Measurements from ENCODE around the gene GPALPP1. TPM values are rescaled to one million over a fixed set of nuclear protein-coding genes. Genes with fewer than 3 reads are reported as not detected.
"Not testable (repeated sequence)": the region's sequence is repeated elsewhere in the genome, so short reads cannot be mapped to it uniquely, and the experiment has no call there.

GPALPP1 gene
- total RNA-seq, 1 experiment from 2014 or later = 37.0 TPM

GRCh38 chr13:44989941-44990340 is 603 bp downstream of the GPALPP1 start:
- DNase-seq (ENCODE audit: low spot score) = no peak
- in situ Hi-C loops (cut with HindIII; ENCODE audit: low sequenced_read_pairs) = no loop called here

GRCh38 chr13:45003417-45003816 is 14.1 kb downstream of the GPALPP1 start:
- in situ Hi-C loops (cut with HindIII; ENCODE audit: low sequenced_read_pairs) = no loop called here
- no peak for DNase-seq (ENCODE audit: low spot score)

GRCh38 chr13:45004096-45004495 is 14.8 kb downstream of the GPALPP1 start:
- in situ Hi-C loops (cut with HindIII; ENCODE audit: low sequenced_read_pairs) = no loop called here
- DNase-seq (ENCODE audit: low spot score) = no peak

- in situ Hi-C loops (cut with HindIII; ENCODE audit: low sequenced_read_pairs) = no loop called here
- DNase-seq (ENCODE audit: low spot score) = no peak
These were observed 17.9 kb downstream of the GPALPP1 start for GRCh38 chr13:45007225-45007624.

GRCh38 chr13:45007823-45008222 is 18.5 kb downstream of the GPALPP1 start:
- in situ Hi-C loops (cut with HindIII; ENCODE audit: low sequenced_read_pairs) = no loop called here
- no peak for DNase-seq (ENCODE audit: low spot score)

GRCh38 chr13:45011198-45011597 is 21.9 kb downstream of the GPALPP1 start:
- in situ Hi-C loops (cut with HindIII; ENCODE audit: low sequenced_read_pairs) = no loop called here
- DNase-seq (ENCODE audit: low spot score) = no peak

GRCh38 chr13:45015300-45015699 is 26.0 kb downstream of the GPALPP1 start:
- DNase-seq (ENCODE audit: low spot score) = no peak
- in situ Hi-C loops (cut with HindIII; ENCODE audit: low sequenced_read_pairs) = no loop called here

- in situ Hi-C loops (cut with HindIII; ENCODE audit: low sequenced_read_pairs) = no loop called here
- DNase-seq (ENCODE audit: low spot score) = no peak
These were observed 27.6 kb downstream of the GPALPP1 start for GRCh38 chr13:45016792-45017425.

GRCh38 chr13:45019981-45020380 is 30.6 kb downstream of the GPALPP1 start:
- in situ Hi-C loops (cut with HindIII; ENCODE audit: low sequenced_read_pairs); DNase-seq (ENCODE audit: low spot score): not testable (repeated sequence)

- in situ Hi-C loops (cut with HindIII; ENCODE audit: low sequenced_read_pairs) = no loop called here
- DNase-seq (ENCODE audit: low spot score) = no peak
These were observed 31.9 kb downstream of the GPALPP1 start for GRCh38 chr13:45021250-45021649.

GRCh38 chr13:45024847-45025246 is 35.5 kb downstream of the GPALPP1 start:
- no peak for DNase-seq (ENCODE audit: low spot score)
- in situ Hi-C loops (cut with HindIII; ENCODE audit: low sequenced_read_pairs) = loop anchor here (25.0 kb wide), 1 partner anchor 262 kb away; no protein-coding TSS in a partner anchor

- in situ Hi-C loops (cut with HindIII; ENCODE audit: low sequenced_read_pairs) = loop anchor here (25.0 kb wide), 1 partner anchor 253 kb away; no protein-coding TSS in a partner anchor
- DNase-seq (ENCODE audit: low spot score) = no peak
These were observed 45.0 kb downstream of the GPALPP1 start for GRCh38 chr13:45034342-45034741.

- in situ Hi-C loops (cut with HindIII; ENCODE audit: low sequenced_read_pairs) = loop anchor here (25.0 kb wide), 1 partner anchor 251 kb away; no protein-coding TSS in a partner anchor
- DNase-seq (ENCODE audit: low spot score) = no peak
These were observed 46.9 kb downstream of the GPALPP1 start for GRCh38 chr13:45036206-45036605.

GRCh38 chr13:45040173-45040572 is 50.8 kb downstream of the GPALPP1 start:
- DNase-seq (ENCODE audit: low spot score) = no peak
- in situ Hi-C loops (cut with HindIII; ENCODE audit: low sequenced_read_pairs) = loop anchor here (25.0 kb wide), 1 partner anchor 247 kb away; no protein-coding TSS in a partner anchor

- DNase-seq (ENCODE audit: low spot score) = no peak
- in situ Hi-C loops (cut with HindIII; ENCODE audit: low sequenced_read_pairs) = loop anchor here (25.0 kb wide), 1 partner anchor 247 kb away; no protein-coding TSS in a partner anchor
These were observed 51.3 kb downstream of the GPALPP1 start for GRCh38 chr13:45040622-45041021.

- in situ Hi-C loops (cut with HindIII; ENCODE audit: low sequenced_read_pairs) = loop anchor here (25.0 kb wide), 1 partner anchor 245 kb away; no protein-coding TSS in a partner anchor
- no peak for DNase-seq (ENCODE audit: low spot score)
These were observed 53.2 kb downstream of the GPALPP1 start for GRCh38 chr13:45042539-45042938.

- DNase-seq (ENCODE audit: low spot score) = peak; percentile 39
- in situ Hi-C loops (cut with HindIII; ENCODE audit: low sequenced_read_pairs) = loop anchor here (25.0 kb wide), 1 partner anchor 241 kb away; no protein-coding TSS in a partner anchor
These were observed 57.1 kb downstream of the GPALPP1 start for GRCh38 chr13:45046445-45046844.

- in situ Hi-C loops (cut with HindIII; ENCODE audit: low sequenced_read_pairs) = loop anchor here (25.0 kb wide), 1 partner anchor 240 kb away; no protein-coding TSS in a partner anchor
These were observed 58.3 kb downstream of the GPALPP1 start for GRCh38 chr13:45047394-45048310.

GRCh38 chr13:45048890-45049407 is 59.6 kb downstream of the GPALPP1 start:
- in situ Hi-C loops (cut with HindIII; ENCODE audit: low sequenced_read_pairs) = loop anchor here (25.0 kb wide), 1 partner anchor 238 kb away; no protein-coding TSS in a partner anchor
- no peak for DNase-seq (ENCODE audit: low spot score)

More at GRCh38 chr13:45047394-45048310, 58.3 kb downstream of the GPALPP1 start:
- peak; percentile 93 for DNase-seq (ENCODE audit: low spot score)
